ENCODE data around the gene VPS26B. TPM values are rescaled to one million over a fixed set of nuclear protein-coding genes. Genes with fewer than 3 reads are reported as not detected.

The VPS26B gene
- total RNA-seq, 2 donors from 2014 or later = 32.5 to 33.6 TPM

- Histone ChIP-seq H3K4me3 (ENCODE audit: low read length) (no peak overlapping the region), H3K36me3 (ENCODE audit: control insufficient read depth, insufficient read depth, low read length) (peaks cover 26% of the 10 kb centered on the region), H3K9me3 (ENCODE audit: control insufficient read depth, low read length) (no peaks in the 10 kb centered on the region), H3K27ac (ENCODE audit: low read depth, low read length) (no peak overlapping the region), H3K4me1 (ENCODE audit: control insufficient read depth, insufficient read depth, low read length) (no peaks in the 10 kb centered on the region), H3K9ac (ENCODE audit: extremely low read depth, low read length, poor library complexity, severe bottlenecking) (no peak overlapping the region), H3K27me3 (ENCODE audit: control insufficient read depth, insufficient read depth, low read length, poor library complexity, severe bottlenecking) (no peaks in the 10 kb centered on the region)
- no peak overlapping the region for H3K27ac Mint-ChIP-seq
- no peaks in the 10 kb centered on the region for H3K27me3 Mint-ChIP-seq (ENCODE audit: insufficient read depth)
- H3K4me1 Mint-ChIP-seq = peaks cover 3% of the 10 kb centered on the region
- 83 to 95% methylated on average over 5 of the region's 5 CpGs for WGBS, 2 experiments (ENCODE audit: insufficient coverage in 1 of 2, insufficient read length in 1 of 2)
- no peak for TF ChIP-seq CTCF (conservative IDR thresholded peaks at IDR 0.05)
- H3K4me3 Mint-ChIP-seq = no peak overlapping the region
- H3K36me3 Mint-ChIP-seq (ENCODE audit: low read depth) = peaks cover 19% of the 10 kb centered on the region
- no peak for DNase-seq
- no peaks in the 10 kb centered on the region for H3K9me3 Mint-ChIP-seq
These were observed 42.0 kb downstream of the VPS26B start for GRCh38 chr11:134266440-134266839.

GRCh38 chr11:134266841-134267251 is 42.4 kb downstream of the VPS26B start:
- Mint-ChIP-seq H3K27me3 (ENCODE audit: insufficient read depth) (no peaks in the 10 kb centered on the region), H3K9me3 (no peaks in the 10 kb centered on the region), H3K4me3 (no peak overlapping the region), H3K4me1 (peaks cover 3% of the 10 kb centered on the region), H3K27ac (no peak overlapping the region), H3K36me3 (ENCODE audit: low read depth) (peaks cover 19% of the 10 kb centered on the region)
- Histone ChIP-seq H3K9ac (ENCODE audit: extremely low read depth, low read length, poor library complexity, severe bottlenecking) (no peak overlapping the region), H3K36me3 (ENCODE audit: control insufficient read depth, insufficient read depth, low read length) (peaks cover 22% of the 10 kb centered on the region), H3K27ac (ENCODE audit: low read depth, low read length) (no peak overlapping the region), H3K4me3 (ENCODE audit: low read length) (no peak overlapping the region), H3K9me3 (ENCODE audit: control insufficient read depth, low read length) (no peaks in the 10 kb centered on the region), H3K27me3 (ENCODE audit: control insufficient read depth, insufficient read depth, low read length, poor library complexity, severe bottlenecking) (no peaks in the 10 kb centered on the region), H3K4me1 (ENCODE audit: control insufficient read depth, insufficient read depth, low read length) (no peaks in the 10 kb centered on the region)
- DNase-seq = no peak
- 67 to 73% methylated on average over 3 of the region's 3 CpGs for WGBS, 2 experiments (ENCODE audit: insufficient coverage in 1 of 2, insufficient read length in 1 of 2)
- no peak for TF ChIP-seq CTCF (conservative IDR thresholded peaks at IDR 0.05)

GRCh38 chr11:134267461-134267860 is 43.0 kb downstream of the VPS26B start:
- H3K27ac ChIP-seq (ENCODE audit: low read depth, low read length) = no peak overlapping the region
- Mint-ChIP-seq H3K9me3 (no peaks in the 10 kb centered on the region), H3K4me1 (peaks cover 6% of the 10 kb centered on the region), H3K36me3 (ENCODE audit: low read depth) (peaks cover 14% of the 10 kb centered on the region), H3K27me3 (ENCODE audit: insufficient read depth) (no peaks in the 10 kb centered on the region), H3K4me3 (no peak overlapping the region), H3K27ac (peak overlapping the region; percentile 46)
- DNase-seq = no peak
- WGBS, 2 experiments (ENCODE audit: insufficient coverage in 1 of 2, insufficient read length in 1 of 2) = 69 to 73% methylated on average over 5 of the region's 5 CpGs
- no peak overlapping the region for H3K9ac ChIP-seq (ENCODE audit: extremely low read depth, low read length, poor library complexity, severe bottlenecking)
- no peaks in the 10 kb centered on the region for H3K4me1 ChIP-seq (ENCODE audit: control insufficient read depth, insufficient read depth, low read length)
- no peak overlapping the region for H3K4me3 ChIP-seq (ENCODE audit: low read length)
- TF ChIP-seq CTCF (conservative IDR thresholded peaks at IDR 0.05) = no peak
- H3K27me3 ChIP-seq (ENCODE audit: control insufficient read depth, insufficient read depth, low read length, poor library complexity, severe bottlenecking) = peaks cover 2% of the 10 kb centered on the region
- no peaks in the 10 kb centered on the region for H3K9me3 ChIP-seq (ENCODE audit: control insufficient read depth, low read length)
- peaks cover 17% of the 10 kb centered on the region for H3K36me3 ChIP-seq (ENCODE audit: control insufficient read depth, insufficient read depth, low read length)

All from endodermal cell (in vitro differentiated cells).